GM23338 (cell line): Measurements from ENCODE around the gene RTN4RL2. TPM values are rescaled to one million over a fixed set of nuclear protein-coding genes. Genes with fewer than 3 reads are reported as not detected.

ENCODE experiments used
- ATAC-seq: fragments of 200-7000 bp; cut with Tn5 transposase; 3 replicates; pipeline ENCODE4 v1.9.1; 2020
- DNase-seq: peaks from one replicate; pipeline ENCODE4 v3.0.0-alpha.2; 2015; ENCODE audit warnings: low spot score
- H2AFZ ChIP-seq: fragments of 200-600 bp; sonication (generic); 2 replicates; pipeline ENCODE4 v1.8.0; 2016; ENCODE audit warnings: antibody characterized with exemption, mild to moderate bottlenecking, moderate library complexity
- H3F3A ChIP-seq: fragments of 200-600 bp; sonication (generic); replicated peaks from 2 replicates; pipeline ENCODE4 v1.8.0; 2017; ENCODE audit warnings: antibody characterized with exemption, mixed run types, low read depth
- H3K27ac ChIP-seq: fragments of 200-600 bp; sonication (generic); 2 replicates; pipeline ENCODE4 v1.6.1; 2016; ENCODE audit warnings: low read depth
- H3K27me3 ChIP-seq: fragments of 200-600 bp; sonication (generic); 2 replicates; pipeline ENCODE4 v1.8.0; 2016; ENCODE audit warnings: mild to moderate bottlenecking, mixed run types, moderate library complexity; ENCODE audit not compliant: insufficient read depth
- H3K36me3 ChIP-seq: fragments of 200-600 bp; sonication (generic); 2 replicates; pipeline ENCODE4 v1.8.0; 2016; ENCODE audit warnings: mild to moderate bottlenecking; ENCODE audit not compliant: insufficient read depth
- H3K4me1 ChIP-seq: fragments of 200-600 bp; sonication (generic); 2 replicates; pipeline ENCODE4 v1.8.0; 2016; ENCODE audit warnings: mild to moderate bottlenecking, moderate library complexity; ENCODE audit not compliant: insufficient read depth
- H3K4me2 ChIP-seq: fragments of 200-600 bp; sonication (generic); 2 replicates; pipeline ENCODE4 v1.7.1; 2017; ENCODE audit warnings: mixed run types
- H3K4me3 ChIP-seq: fragments of 200-600 bp; sonication (generic); 2 replicates; pipeline ENCODE4 v1.6.1; 2016; ENCODE audit warnings: mixed run types
- H3K79me2 ChIP-seq: fragments of 200-600 bp; sonication (generic); replicated peaks from 2 replicates; pipeline ENCODE4 v1.8.0; 2017; ENCODE audit warnings: mild to moderate bottlenecking; ENCODE audit not compliant: insufficient read depth
- H3K9me2 ChIP-seq: fragments of 200-600 bp; sonication (generic); 2 replicates; pipeline ENCODE4 v1.8.0; 2017; ENCODE audit not compliant: insufficient read depth
- H4K20me1 ChIP-seq: fragments of 200-600 bp; sonication (generic); replicated peaks from 2 replicates; pipeline ENCODE4 v1.8.0; 2017; ENCODE audit warnings: mild to moderate bottlenecking; ENCODE audit not compliant: insufficient read depth
- H3K27ac Mint-ChIP-seq: 2 replicates; pipeline ENCODE4 v1.8.0; 2020; ENCODE audit warnings: inconsistent platforms, mild to moderate bottlenecking, moderate library complexity, mixed read lengths
- H3K27me3 Mint-ChIP-seq: 3 replicates; pipeline ENCODE4 v1.8.0; 2022; ENCODE audit warnings: low read depth, mild to moderate bottlenecking, moderate library complexity, mixed read lengths, inconsistent platforms; ENCODE audit not compliant: insufficient read depth, poor library complexity
- H3K36me3 Mint-ChIP-seq: 3 replicates; pipeline ENCODE4 v1.8.0; 2021; ENCODE audit warnings: low read depth, mild to moderate bottlenecking, inconsistent platforms, moderate library complexity, mixed read lengths
- H3K4me1 Mint-ChIP-seq: 3 replicates; pipeline ENCODE4 v1.8.0; 2020; ENCODE audit warnings: mild to moderate bottlenecking, inconsistent platforms, mixed read lengths
- H3K4me3 Mint-ChIP-seq: 3 replicates; pipeline ENCODE4 v1.8.0; 2021; ENCODE audit warnings: moderate library complexity, mild to moderate bottlenecking, inconsistent platforms, mixed read lengths
- H3K9me3 Mint-ChIP-seq: 3 replicates; pipeline ENCODE4 v1.8.0; 2020; ENCODE audit warnings: moderate library complexity, mild to moderate bottlenecking, inconsistent platforms, mixed read lengths
- CREB1 ChIP-seq: fragments of 250-450 bp; sonication (Bioruptor Pico); IDR thresholded peaks from 2 replicates; pipeline ENCODE4 v1.5.0; 2020; ENCODE audit warnings: low read depth, mild to moderate bottlenecking, moderate library complexity
- EZH2 ChIP-seq: fragments of 200-600 bp; sonication (generic); IDR thresholded peaks from one replicate; pipeline ENCODE4 v1.8.0; 2017; ENCODE audit warnings: antibody characterized with exemption, mild to moderate bottlenecking, low read depth; ENCODE audit not compliant: unreplicated experiment
- EZH2phosphoT487 ChIP-seq: fragments of 200-600 bp; sonication (generic); IDR thresholded peaks from one replicate; pipeline ENCODE4 v1.8.1; 2018; ENCODE audit warnings: antibody characterized with exemption; ENCODE audit not compliant: unreplicated experiment
- JUNB ChIP-seq: IDR thresholded peaks from one replicate; pipeline ENCODE4 v1.6.1; 2016; ENCODE audit warnings: antibody characterized with exemption; ENCODE audit not compliant: unreplicated experiment
- NANOG ChIP-seq: IDR thresholded peaks from 2 replicates; pipeline ENCODE4 v1.6.1; 2016; ENCODE audit warnings: antibody characterized with exemption, borderline replicate concordance
- POLR2AphosphoS5 ChIP-seq: IDR thresholded peaks from 2 replicates; pipeline ENCODE4 v1.6.1; 2016; ENCODE audit warnings: antibody characterized with exemption, low read depth
- STAT1 ChIP-seq: IDR thresholded peaks from one replicate; pipeline ENCODE4 v1.6.1; 2016; ENCODE audit warnings: antibody characterized with exemption; ENCODE audit not compliant: unreplicated experiment
- ZNF114 ChIP-seq: fragments of 250-450 bp; sonication (Bioruptor Pico); IDR thresholded peaks from 2 replicates; pipeline ENCODE4 v1.5.0; 2020; ENCODE audit warnings: mild to moderate bottlenecking, moderate library complexity
- ZNF331 ChIP-seq: fragments of 250-450 bp; sonication (Bioruptor Pico); IDR thresholded peaks from 2 replicates; pipeline ENCODE4 v1.5.0; 2020; ENCODE audit warnings: low read depth, mild to moderate bottlenecking, moderate library complexity
- polyA plus RNA-seq: library from polyadenylated mRNA; unstranded; fragments of >200 nt; fragmentation: Nextera tagmentation; extraction: Ambion mirVana; gene quantifications from 2 replicates; pipeline ENCODE4 v1.2.1, GENCODE V29; 2016
- total RNA-seq: library from RNA; depleted of rRNA; stranded (reverse); fragments of >200 nt; shearing (Covaris generic); gene quantifications from 2 replicates; pipeline ENCODE4 v1.2.3, GENCODE V29; 2014
- TF ChIP-seq, protein P1 (sequence below), 2 experiments: fragments of 200-600 bp in 1 of 2; sonication (generic) in 1 of 2; conservative IDR thresholded peaks; 2 replicates each; pipeline versions ENCODE4 v1.5.1 to v1.6.1; 2016 to 2017; ENCODE audit warnings: antibody characterized with exemption in 2 of 2, low read depth in 2 of 2, mild to moderate bottlenecking in 2 of 2, moderate library complexity in 1 of 2
- TF ChIP-seq, protein P2 (sequence below): IDR thresholded peaks from one replicate; pipeline ENCODE4 v1.6.1; 2018; ENCODE audit warnings: antibody characterized with exemption; ENCODE audit not compliant: unreplicated experiment
- TF ChIP-seq, protein P3 (sequence below): IDR thresholded peaks from 2 replicates; pipeline ENCODE4 v1.6.1; 2016; ENCODE audit warnings: antibody characterized with exemption

The RTN4RL2 gene
- total and polyA plus RNA-seq, 2 experiments from 2014 or later, result 13.9 to 15.9 TPM

DNA sequence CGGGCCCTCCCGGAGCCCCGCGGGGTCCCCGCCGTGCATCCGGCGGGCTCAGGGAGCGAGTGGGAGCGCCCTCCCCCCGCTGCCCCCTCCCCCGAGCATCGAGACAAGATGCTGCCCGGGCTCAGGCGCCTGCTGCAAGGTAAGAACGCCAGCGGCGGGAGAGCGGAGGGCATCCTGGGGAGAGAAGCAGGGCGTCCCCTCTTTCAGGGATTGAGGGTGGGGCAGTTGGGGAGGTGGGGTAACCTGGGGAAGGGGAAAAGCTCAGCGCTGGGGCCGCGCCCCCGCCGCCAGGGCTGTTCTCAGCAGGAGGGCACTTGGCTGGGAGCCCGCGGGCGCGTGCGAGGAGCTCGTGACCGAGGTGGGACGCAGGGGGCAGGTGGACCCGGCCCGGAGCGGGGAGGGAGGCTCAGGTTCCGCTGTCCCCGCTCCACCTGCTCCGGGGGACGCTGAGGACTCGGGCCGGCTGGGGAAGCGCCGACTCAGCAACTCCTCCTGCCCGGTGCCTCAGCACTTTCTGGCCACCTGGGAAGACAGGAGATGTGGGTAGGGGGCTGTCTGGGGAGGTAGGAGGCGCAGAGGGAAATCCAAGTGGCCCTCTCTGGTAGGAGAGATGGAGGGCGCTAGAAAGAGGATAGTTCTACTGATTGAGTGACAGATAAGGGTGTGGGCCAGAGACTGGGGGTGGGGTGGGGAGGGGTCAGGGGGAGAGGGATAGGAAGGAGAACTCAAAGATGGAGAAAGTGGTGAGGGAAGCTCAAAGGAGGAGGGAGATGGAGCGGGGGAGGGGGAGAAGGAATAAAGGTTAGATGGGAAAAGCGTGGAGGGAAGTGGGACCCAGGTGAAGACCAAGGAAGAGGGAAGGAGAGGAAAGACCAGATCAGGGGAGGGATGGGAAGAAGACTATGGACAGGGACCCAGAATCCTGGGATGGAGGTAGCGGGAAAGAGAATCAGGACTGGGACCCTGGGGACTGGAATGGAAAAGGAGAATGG lies 726 bp downstream of the RTN4RL2 start:
- Histone ChIP-seq H3K4me1 (peaks cover 46% of the 10 kb centered on the region), H2AFZ (no peak overlapping the region), H3K4me2 (peak overlapping the region; percentile 100), H3K9me2 (no peaks in the 10 kb centered on the region), H4K20me1 (no peaks in the 10 kb centered on the region; the same call in 1 of the 2 replicates), H3K79me2 (peaks cover 17% of the 10 kb centered on the region), H3K36me3 (no peaks in the 10 kb centered on the region), H3F3A (0 out of 2 replicates have a peak, but pooled peaks cover 6% of the 10 kb centered on the region), H3K27ac (no peak overlapping the region), H3K4me3 (peak overlapping the region; percentile 93), H3K27me3 (peaks cover 47% of the 10 kb centered on the region)
- Mint-ChIP-seq H3K4me1 (peaks cover 56% of the 10 kb centered on the region), H3K27me3 (peaks cover 53% of the 10 kb centered on the region), H3K4me3 (peak overlapping the region; percentile 85), H3K9me3 (no peaks in the 10 kb centered on the region; the same call in 1 of the 3 replicates), H3K27ac (no peak overlapping the region), H3K36me3 (peaks cover 11% of the 10 kb centered on the region; the same call in 2 of the 3 replicates)
- peak; percentile 6 for ATAC-seq
- TF ChIP-seq, protein P1, sequence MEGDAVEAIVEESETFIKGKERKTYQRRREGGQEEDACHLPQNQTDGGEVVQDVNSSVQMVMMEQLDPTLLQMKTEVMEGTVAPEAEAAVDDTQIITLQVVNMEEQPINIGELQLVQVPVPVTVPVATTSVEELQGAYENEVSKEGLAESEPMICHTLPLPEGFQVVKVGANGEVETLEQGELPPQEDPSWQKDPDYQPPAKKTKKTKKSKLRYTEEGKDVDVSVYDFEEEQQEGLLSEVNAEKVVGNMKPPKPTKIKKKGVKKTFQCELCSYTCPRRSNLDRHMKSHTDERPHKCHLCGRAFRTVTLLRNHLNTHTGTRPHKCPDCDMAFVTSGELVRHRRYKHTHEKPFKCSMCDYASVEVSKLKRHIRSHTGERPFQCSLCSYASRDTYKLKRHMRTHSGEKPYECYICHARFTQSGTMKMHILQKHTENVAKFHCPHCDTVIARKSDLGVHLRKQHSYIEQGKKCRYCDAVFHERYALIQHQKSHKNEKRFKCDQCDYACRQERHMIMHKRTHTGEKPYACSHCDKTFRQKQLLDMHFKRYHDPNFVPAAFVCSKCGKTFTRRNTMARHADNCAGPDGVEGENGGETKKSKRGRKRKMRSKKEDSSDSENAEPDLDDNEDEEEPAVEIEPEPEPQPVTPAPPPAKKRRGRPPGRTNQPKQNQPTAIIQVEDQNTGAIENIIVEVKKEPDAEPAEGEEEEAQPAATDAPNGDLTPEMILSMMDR (conservative IDR thresholded peaks at IDR 0.05; ENCODE audit: low read depth in 2 of 2), result no peak
- TF ChIP-seq POLR2AphosphoS5, result 0 out of 2 replicates have a peak, but pooled peaks have one; percentile 9
- DNase-seq, result peak; percentile 85

DNA sequence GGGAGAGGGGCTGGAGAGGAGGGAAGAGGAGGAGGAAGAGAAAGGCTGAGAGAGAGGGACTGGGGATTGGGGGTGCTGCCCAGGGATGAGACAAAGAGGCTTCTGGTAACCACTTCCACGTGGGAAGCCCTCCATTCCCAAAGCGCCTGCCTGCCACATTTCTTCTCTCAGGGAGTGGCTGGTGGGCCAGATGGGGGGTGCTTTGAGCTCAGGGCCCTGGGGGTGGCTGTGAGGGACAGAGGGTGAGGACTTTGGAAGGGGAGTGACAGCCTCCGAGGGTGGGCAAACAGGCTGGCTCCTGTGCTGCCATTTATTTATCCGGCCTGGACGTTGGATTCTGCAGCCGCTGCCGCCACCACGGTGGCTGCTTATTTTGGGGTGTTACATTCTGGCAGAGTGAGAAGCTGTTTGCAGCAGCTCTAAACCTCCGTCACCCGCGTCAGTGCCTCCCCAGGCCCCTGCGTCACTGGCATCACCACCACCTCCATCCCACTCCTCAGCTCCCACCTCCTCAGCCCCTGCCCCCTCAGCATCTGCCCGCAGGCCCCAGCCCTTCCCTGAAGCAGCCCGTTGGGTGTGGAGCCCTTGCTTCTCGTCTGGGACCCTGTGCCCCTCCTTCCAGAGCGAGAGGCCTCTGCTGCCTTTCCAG lies 1.6 kb downstream of the RTN4RL2 start:
- Mint-ChIP-seq H3K36me3 (peaks cover 11% of the 10 kb centered on the region; the same call in 2 of the 3 replicates), H3K4me1 (peaks cover 55% of the 10 kb centered on the region), H3K27ac (no peak overlapping the region), H3K9me3 (no peaks in the 10 kb centered on the region; the same call in 1 of the 3 replicates), H3K27me3 (peaks cover 53% of the 10 kb centered on the region), H3K4me3 (peak overlapping the region; percentile 85)
- Histone ChIP-seq H4K20me1 (no peaks in the 10 kb centered on the region; the same call in 1 of the 2 replicates), H3K4me2 (peak overlapping the region; percentile 100), H3K36me3 (no peaks in the 10 kb centered on the region; the same call in 1 of the 2 replicates), H3K9me2 (no peaks in the 10 kb centered on the region), H3K27ac (no peak overlapping the region), H2AFZ (no peak overlapping the region), H3K4me3 (peak overlapping the region; percentile 93), H3K4me1 (peaks cover 43% of the 10 kb centered on the region), H3K79me2 (peaks cover 17% of the 10 kb centered on the region), H3K27me3 (peaks cover 38% of the 10 kb centered on the region), H3F3A (0 out of 2 replicates have a peak, but pooled peaks cover 6% of the 10 kb centered on the region)
- no peak for DNase-seq
- no peak for ATAC-seq
- TF ChIP-seq STAT1, result no peak
- no peak for TF ChIP-seq CREB1 (CRISPR knock-in tag)
- TF ChIP-seq, protein P2, sequence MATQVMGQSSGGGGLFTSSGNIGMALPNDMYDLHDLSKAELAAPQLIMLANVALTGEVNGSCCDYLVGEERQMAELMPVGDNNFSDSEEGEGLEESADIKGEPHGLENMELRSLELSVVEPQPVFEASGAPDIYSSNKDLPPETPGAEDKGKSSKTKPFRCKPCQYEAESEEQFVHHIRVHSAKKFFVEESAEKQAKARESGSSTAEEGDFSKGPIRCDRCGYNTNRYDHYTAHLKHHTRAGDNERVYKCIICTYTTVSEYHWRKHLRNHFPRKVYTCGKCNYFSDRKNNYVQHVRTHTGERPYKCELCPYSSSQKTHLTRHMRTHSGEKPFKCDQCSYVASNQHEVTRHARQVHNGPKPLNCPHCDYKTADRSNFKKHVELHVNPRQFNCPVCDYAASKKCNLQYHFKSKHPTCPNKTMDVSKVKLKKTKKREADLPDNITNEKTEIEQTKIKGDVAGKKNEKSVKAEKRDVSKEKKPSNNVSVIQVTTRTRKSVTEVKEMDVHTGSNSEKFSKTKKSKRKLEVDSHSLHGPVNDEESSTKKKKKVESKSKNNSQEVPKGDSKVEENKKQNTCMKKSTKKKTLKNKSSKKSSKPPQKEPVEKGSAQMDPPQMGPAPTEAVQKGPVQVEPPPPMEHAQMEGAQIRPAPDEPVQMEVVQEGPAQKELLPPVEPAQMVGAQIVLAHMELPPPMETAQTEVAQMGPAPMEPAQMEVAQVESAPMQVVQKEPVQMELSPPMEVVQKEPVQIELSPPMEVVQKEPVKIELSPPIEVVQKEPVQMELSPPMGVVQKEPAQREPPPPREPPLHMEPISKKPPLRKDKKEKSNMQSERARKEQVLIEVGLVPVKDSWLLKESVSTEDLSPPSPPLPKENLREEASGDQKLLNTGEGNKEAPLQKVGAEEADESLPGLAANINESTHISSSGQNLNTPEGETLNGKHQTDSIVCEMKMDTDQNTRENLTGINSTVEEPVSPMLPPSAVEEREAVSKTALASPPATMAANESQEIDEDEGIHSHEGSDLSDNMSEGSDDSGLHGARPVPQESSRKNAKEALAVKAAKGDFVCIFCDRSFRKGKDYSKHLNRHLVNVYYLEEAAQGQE, result no peak
- TF ChIP-seq, protein P1 (conservative IDR thresholded peaks at IDR 0.05; ENCODE audit: low read depth in 2 of 2), result no peak
- no peak for TF ChIP-seq ZNF331 (CRISPR knock-in tag)
- no peak for TF ChIP-seq NANOG
- no peak for TF ChIP-seq ZNF114 (CRISPR knock-in tag)
- no peak for TF ChIP-seq POLR2AphosphoS5
- TF ChIP-seq JUNB, result no peak
- TF ChIP-seq, protein P3, sequence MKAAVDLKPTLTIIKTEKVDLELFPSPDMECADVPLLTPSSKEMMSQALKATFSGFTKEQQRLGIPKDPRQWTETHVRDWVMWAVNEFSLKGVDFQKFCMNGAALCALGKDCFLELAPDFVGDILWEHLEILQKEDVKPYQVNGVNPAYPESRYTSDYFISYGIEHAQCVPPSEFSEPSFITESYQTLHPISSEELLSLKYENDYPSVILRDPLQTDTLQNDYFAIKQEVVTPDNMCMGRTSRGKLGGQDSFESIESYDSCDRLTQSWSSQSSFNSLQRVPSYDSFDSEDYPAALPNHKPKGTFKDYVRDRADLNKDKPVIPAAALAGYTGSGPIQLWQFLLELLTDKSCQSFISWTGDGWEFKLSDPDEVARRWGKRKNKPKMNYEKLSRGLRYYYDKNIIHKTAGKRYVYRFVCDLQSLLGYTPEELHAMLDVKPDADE, result no peak
- no peak for TF ChIP-seq EZH2
- TF ChIP-seq EZH2phosphoT487, result no peak
